NT2/D1 (cell line): ENCODE results near the gene TMEM191B.
"Not testable (repeated sequence)": the region's sequence is repeated elsewhere in the genome, so short reads cannot be mapped to it uniquely, and the experiment has no call there.

Source experiments
- SUZ12 ChIP-seq: IDR thresholded peaks from 2 replicates; pipeline ENCODE4 v1.6.1; 2011; ENCODE audit not compliant: insufficient read length, insufficient read depth; ENCODE audit errors: extremely low read depth
- ZNF274 ChIP-seq: IDR thresholded peaks from 2 replicates; pipeline ENCODE4 v1.6.1; 2011; ENCODE audit warnings: mild to moderate bottlenecking, low read depth, low read length

GRCh38 chr22:18552839-18553597, 25.4 kb downstream of the TMEM191B start:
- not testable (repeated sequence) for TF ChIP-seq ZNF274, SUZ12
